NCI-H2107 treated with DMSO at 0.1 percent for 48 hours (cell line): ENCODE results near the gene NFATC1.

Source experiments
- DNase-seq: peaks from one replicate; lab custom pipeline; 2025; ENCODE audit not compliant: unreplicated experiment; lab: John Stamatoyannopoulos, UW

The NFATC1 gene

GRCh38 chr18:79387214-79387613, 8.5 kb upstream of the NFATC1 start:
- no peak for DNase-seq

- no peak for DNase-seq
Observed at GRCh38 chr18:79387615-79388014, 8.1 kb upstream of the NFATC1 start.

- DNase-seq = no peak
Observed at GRCh38 chr18:79388043-79388442, 7.7 kb upstream of the NFATC1 start.

- DNase-seq = no peak
Observed at GRCh38 chr18:79389689-79390088, 6.0 kb upstream of the NFATC1 start.

GRCh38 chr18:79392226-79392625, 3.5 kb upstream of the NFATC1 start:
- DNase-seq = no peak

- no peak for DNase-seq
Observed at GRCh38 chr18:79393181-79393634, 2.5 kb upstream of the NFATC1 start.

- DNase-seq = peak; percentile 16
Observed at GRCh38 chr18:79393635-79394533, 1.8 kb upstream of the NFATC1 start.

- no peak for DNase-seq
Observed at GRCh38 chr18:79394534-79395307, 1.0 kb upstream of the NFATC1 start.

- DNase-seq = no peak
Observed at GRCh38 chr18:79395308-79395640, 456 bp upstream of the NFATC1 start.

- DNase-seq = no peak
Observed at GRCh38 chr18:79396431-79397246, 909 bp downstream of the NFATC1 start.

- DNase-seq = no peak
Observed at GRCh38 chr18:79397247-79397829, 1.6 kb downstream of the NFATC1 start.

GRCh38 chr18:79397830-79398761, 2.4 kb downstream of the NFATC1 start:
- DNase-seq = no peak

GRCh38 chr18:79399275-79400081, 3.7 kb downstream of the NFATC1 start:
- no peak for DNase-seq

GRCh38 chr18:79400091-79400590, 4.4 kb downstream of the NFATC1 start:
- no peak for DNase-seq

- no peak for DNase-seq
Observed at GRCh38 chr18:79400591-79401381, 5.1 kb downstream of the NFATC1 start.

- no peak for DNase-seq
Observed at GRCh38 chr18:79401494-79402208, 5.9 kb downstream of the NFATC1 start.

GRCh38 chr18:79402209-79402576, 6.5 kb downstream of the NFATC1 start:
- no peak for DNase-seq
